ENCODE results near the gene RBM38.

Gene RBM38

GRCh38 chr20:57458400-57459160, 67.4 kb downstream of the RBM38 start:
- DNase-seq, result no peak
